HG03521 (cell line): ENCODE data around the gene IMMP2L.

ENCODE experiments used
- ATAC-seq: cut with Tn5 transposase; IDR thresholded peaks from one replicate; pipeline ENCODE4 v1.9.1; 2021; ENCODE audit warnings: mild to moderate bottlenecking, moderate library complexity; ENCODE audit not compliant: unreplicated experiment

Gene IMMP2L

GRCh38 chr7:111012149-111012548 is 550.1 kb downstream of the IMMP2L start:
- ATAC-seq, result no peak

- ATAC-seq, result no peak
Measured at GRCh38 chr7:111011520-111011919, 550.8 kb downstream of the IMMP2L start.

- no peak for ATAC-seq
Measured at GRCh38 chr7:111010798-111011197, 551.5 kb downstream of the IMMP2L start.

- ATAC-seq, result no peak
Measured at GRCh38 chr7:111009526-111010040, 552.7 kb downstream of the IMMP2L start.

- ATAC-seq, result no peak
Measured at GRCh38 chr7:111006691-111007090, 555.6 kb downstream of the IMMP2L start.

GRCh38 chr7:111006040-111006439 is 556.3 kb downstream of the IMMP2L start:
- ATAC-seq, result no peak

GRCh38 chr7:111005445-111005844 is 556.8 kb downstream of the IMMP2L start:
- no peak for ATAC-seq

- no peak for ATAC-seq
Measured at GRCh38 chr7:111004310-111004901, 557.9 kb downstream of the IMMP2L start.

- no peak for ATAC-seq
Measured at GRCh38 chr7:111003883-111004282, 558.4 kb downstream of the IMMP2L start.

GRCh38 chr7:110994028-110994967 is 568.0 kb downstream of the IMMP2L start:
- no peak for ATAC-seq

- no peak for ATAC-seq
Measured at GRCh38 chr7:110988890-110989501, 573.3 kb downstream of the IMMP2L start.

GRCh38 chr7:110988348-110988747 is 573.9 kb downstream of the IMMP2L start:
- no peak for ATAC-seq

GRCh38 chr7:110987127-110987693 is 575.1 kb downstream of the IMMP2L start:
- ATAC-seq, result no peak

GRCh38 chr7:110983822-110984456 is 578.4 kb downstream of the IMMP2L start:
- ATAC-seq, result no peak

GRCh38 chr7:110977127-110977737 is 585.1 kb downstream of the IMMP2L start:
- no peak for ATAC-seq

- ATAC-seq, result no peak
Measured at GRCh38 chr7:110975486-110975885, 586.8 kb downstream of the IMMP2L start.

GRCh38 chr7:110974441-110974840 is 587.9 kb downstream of the IMMP2L start:
- no peak for ATAC-seq

- ATAC-seq, result no peak
Measured at GRCh38 chr7:110973196-110973990, 588.9 kb downstream of the IMMP2L start.

- ATAC-seq, result no peak
Measured at GRCh38 chr7:110964775-110965174, 597.5 kb downstream of the IMMP2L start.

- no peak for ATAC-seq
Measured at GRCh38 chr7:110962826-110963225, 599.5 kb downstream of the IMMP2L start.
